Measurements from ENCODE around the gene RELN. TPM values are rescaled to one million over a fixed set of nuclear protein-coding genes. Genes with fewer than 3 reads are reported as not detected.
"Not testable (repeated sequence)": the region's sequence is repeated elsewhere in the genome, so short reads cannot be mapped to it uniquely, and the experiment has no call there.

RELN gene
- under 1 TPM in 3 of 5 donors, not detected in 2; 0.20 to 0.50 (median 0.41) TPM for total RNA-seq
- under 0.01 TPM for total RNA-seq (2013)
- 0 to 0.18 (median 0) reads per million in 29 experiments for total RNA-seq

DNA sequence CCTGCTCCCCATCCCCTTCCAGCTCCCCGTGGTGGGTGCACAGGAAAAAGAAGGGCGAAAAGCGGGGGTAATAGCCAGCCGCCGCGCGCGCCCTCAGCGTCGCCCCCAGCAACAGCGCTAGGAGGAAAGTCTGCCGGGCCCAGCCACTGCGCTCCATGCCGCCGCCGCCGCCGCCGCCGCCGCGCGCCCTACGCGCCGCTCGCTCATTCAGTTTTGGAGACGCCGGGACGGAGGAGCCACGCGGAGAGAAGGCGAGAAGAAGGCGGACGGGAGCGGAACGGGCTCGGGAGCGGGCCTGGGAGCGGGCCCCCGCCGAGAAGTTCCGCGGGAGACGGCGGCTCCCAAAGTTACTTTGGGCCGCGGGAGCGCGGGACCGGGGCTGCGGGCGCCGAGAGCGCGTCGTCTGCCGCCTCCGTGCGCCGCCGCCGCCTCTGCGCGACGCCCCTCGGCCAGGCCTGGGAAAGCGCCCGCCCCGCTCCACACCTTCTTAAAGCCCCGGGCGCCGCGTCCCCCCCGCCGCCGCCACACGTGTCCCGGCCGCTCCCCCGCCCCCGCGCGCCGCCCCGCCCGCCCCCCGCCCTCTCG, at the start of gene RELN:
Gene RELN, minus strand, starts transcription at position 459 of the 585 bp plus-strand sequence. Its CDS starts 302 bp downstream, at position 157.
- H3K4me3 ChIP-seq (ENCODE audit: control insufficient read depth in 1 of 2, extremely low read depth in 1 of 2, low read length in 1 of 2) = no peak within 1 kb of the TSS
- no peak for ATAC-seq (replicated peaks in 1 of 4)

DNA sequence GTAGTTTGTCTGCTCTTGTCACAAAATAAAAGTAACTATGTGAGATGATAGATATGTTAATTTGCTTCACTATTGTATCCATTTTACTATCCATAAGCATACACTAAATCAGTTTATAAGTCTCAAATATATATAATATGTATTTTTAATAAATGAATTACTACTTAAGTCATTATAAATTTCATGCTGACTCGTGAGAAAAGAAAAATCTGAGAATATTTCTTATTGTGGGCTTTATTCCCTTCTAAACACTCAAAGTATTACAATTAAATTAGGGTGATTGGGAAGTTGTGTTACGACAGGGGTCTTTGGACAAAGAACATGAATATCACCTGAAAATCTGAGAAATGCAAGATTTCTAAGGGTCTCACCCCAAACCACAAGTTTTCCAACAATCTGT, 48.7 kb upstream of the RELN start:
- H3K4me1 ChIP-seq (ENCODE audit: control insufficient read depth in 1 of 2, extremely low read depth in 1 of 2, insufficient read depth in 2 of 2, low read length in 2 of 2) = no peaks in the 10 kb centered on the region
- CTCF ChIA-PET = no interaction called here
- ATAC-seq (replicated peaks in 1 of 4) = no peak

More for the DNA sequence above, at the start of gene RELN:
- Mint-ChIP-seq H3K27me3 (peaks cover 47% of the 10 kb centered on the region in 2 donors), H3K36me3 (no peaks in the 10 kb centered on the region), H3K4me3 (peak within 1 kb of the TSS; percentile 50 to 70 (median 57)), H3K27ac (no peak within 1 kb of the TSS), H3K9me3 (no peaks in the 10 kb centered on the region), H3K4me1 (peaks cover 7 to 14% (median 13%) of the 10 kb centered on the region in 3 donors)
- ChIA-PET POLR2A (no interaction called here), CTCF (no interaction called here)
- no peak for DNase-seq
- H3K27ac ChIP-seq (ENCODE audit: low read length) = no peak within 1 kb of the TSS
- peaks cover 21 to 27% of the 10 kb centered on the region in 2 experiments for H3K27me3 ChIP-seq (replicated peaks in 1 of 2; ENCODE audit: control insufficient read depth in 2 of 2, extremely low read depth in 1 of 2, insufficient read depth in 2 of 2, low read length in 1 of 2)
- H3K36me3 ChIP-seq (ENCODE audit: control insufficient read depth in 2 of 2, extremely low read depth in 1 of 2, insufficient read depth in 1 of 2, low read length in 1 of 2) = no peaks in the 10 kb centered on the region
- no peaks in the 10 kb centered on the region for H3K9me3 ChIP-seq
- 3% methylated on average over 65 of the region's 89 CpGs for WGBS (ENCODE audit: insufficient coverage)
- peaks cover 0 to 5% of the 10 kb centered on the region in 2 experiments for H3K4me1 ChIP-seq (ENCODE audit: control insufficient read depth in 1 of 2, extremely low read depth in 1 of 2, insufficient read depth in 2 of 2, low read length in 2 of 2)

GRCh38 chr7:104036889-104037288, 47.4 kb upstream of the RELN start:
- H3K4me1 Mint-ChIP-seq; H3K27ac Mint-ChIP-seq; H3K27ac ChIP-seq (ENCODE audit: low read length); H3K27me3 ChIP-seq (replicated peaks in 1 of 2; ENCODE audit: control insufficient read depth in 2 of 2, extremely low read depth in 1 of 2, insufficient read depth in 2 of 2, low read length in 1 of 2); H3K4me3 Mint-ChIP-seq; DNase-seq; H3K4me1 ChIP-seq (ENCODE audit: control insufficient read depth in 1 of 2, extremely low read depth in 1 of 2, insufficient read depth in 2 of 2, low read length in 2 of 2); H3K9me3 ChIP-seq; ATAC-seq (replicated peaks in 1 of 4); CTCF ChIA-PET; POLR2A ChIA-PET; H3K4me3 ChIP-seq (ENCODE audit: control insufficient read depth in 1 of 2, extremely low read depth in 1 of 2, low read length in 1 of 2); H3K36me3 Mint-ChIP-seq; H3K36me3 ChIP-seq (ENCODE audit: control insufficient read depth in 2 of 2, extremely low read depth in 1 of 2, insufficient read depth in 1 of 2, low read length in 1 of 2): not testable (repeated sequence)
- peaks cover 6 to 11% (median 7%) of the 10 kb centered on the region in 3 donors for H3K9me3 Mint-ChIP-seq
- 60% methylated on average over 1 of the region's 3 CpGs for WGBS (ENCODE audit: insufficient coverage)
- peaks cover 17 to 28% of the 10 kb centered on the region in 2 donors for H3K27me3 Mint-ChIP-seq

More for the DNA sequence above, 48.7 kb upstream of the RELN start:
- no peak overlapping the region for H3K27ac ChIP-seq (ENCODE audit: low read length)
- Mint-ChIP-seq H3K36me3 (no peaks in the 10 kb centered on the region), H3K27ac (no peak overlapping the region), H3K9me3 (peaks cover 6 to 7% (median 6%) of the 10 kb centered on the region in 3 donors), H3K4me1 (no peaks in the 10 kb centered on the region), H3K27me3 (peaks cover 20 to 31% of the 10 kb centered on the region in 2 donors), H3K4me3 (no peak overlapping the region)
- no peaks in the 10 kb centered on the region for H3K9me3 ChIP-seq
- H3K27me3 ChIP-seq (replicated peaks in 1 of 2; ENCODE audit: control insufficient read depth in 2 of 2, extremely low read depth in 1 of 2, insufficient read depth in 2 of 2, low read length in 1 of 2) = no peaks in the 10 kb centered on the region
- POLR2A ChIA-PET = no interaction called here
- H3K36me3 ChIP-seq (ENCODE audit: control insufficient read depth in 2 of 2, extremely low read depth in 1 of 2, insufficient read depth in 1 of 2, low read length in 1 of 2) = no peaks in the 10 kb centered on the region
- H3K4me3 ChIP-seq (ENCODE audit: control insufficient read depth in 1 of 2, extremely low read depth in 1 of 2, low read length in 1 of 2) = no peak overlapping the region
- no peak for DNase-seq
- no CpG with 5 or more reads among the region's 2 CpGs for WGBS (ENCODE audit: insufficient coverage)

DNA sequence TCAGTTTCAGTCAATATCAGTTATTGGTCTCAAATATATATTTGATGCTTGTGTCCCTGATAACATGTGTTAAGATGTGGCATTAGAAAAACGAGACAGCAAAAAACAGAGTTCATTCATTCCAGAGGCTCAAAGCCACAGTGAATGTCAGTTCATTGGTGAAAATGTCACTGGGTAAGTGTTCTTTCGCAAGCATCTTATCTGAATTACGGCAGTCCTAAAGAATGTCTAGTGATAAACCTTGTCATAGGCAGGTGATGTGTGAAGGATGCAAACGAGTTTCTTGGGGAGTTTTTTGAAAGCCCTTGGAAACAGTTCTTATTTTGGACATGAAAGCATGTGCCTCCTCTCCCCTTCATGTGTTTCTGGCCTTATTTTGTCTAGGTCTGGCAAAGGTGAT, 45.9 kb upstream of the RELN start:
- Histone ChIP-seq H3K27me3 (replicated peaks in 1 of 2; ENCODE audit: control insufficient read depth in 2 of 2, extremely low read depth in 1 of 2, insufficient read depth in 2 of 2, low read length in 1 of 2) (no peaks in the 10 kb centered on the region), H3K4me3 (ENCODE audit: control insufficient read depth in 1 of 2, extremely low read depth in 1 of 2, low read length in 1 of 2) (no peak overlapping the region), H3K36me3 (ENCODE audit: control insufficient read depth in 2 of 2, extremely low read depth in 1 of 2, insufficient read depth in 1 of 2, low read length in 1 of 2) (no peaks in the 10 kb centered on the region), H3K4me1 (ENCODE audit: control insufficient read depth in 1 of 2, extremely low read depth in 1 of 2, insufficient read depth in 2 of 2, low read length in 2 of 2) (no peaks in the 10 kb centered on the region), H3K27ac (ENCODE audit: low read length) (no peak overlapping the region), H3K9me3 (no peaks in the 10 kb centered on the region)
- Mint-ChIP-seq H3K9me3 (peaks cover 6 to 16% (median 7%) of the 10 kb centered on the region in 3 donors), H3K27ac (no peak overlapping the region), H3K27me3 (peaks cover 16 to 27% of the 10 kb centered on the region in 2 donors), H3K36me3 (no peaks in the 10 kb centered on the region), H3K4me1 (no peaks in the 10 kb centered on the region), H3K4me3 (no peak overlapping the region)
- 79% methylated on average over 3 of the region's 4 CpGs for WGBS (ENCODE audit: insufficient coverage)
- ChIA-PET CTCF (no interaction called here), POLR2A (no interaction called here)
- no peak for DNase-seq
- ATAC-seq (replicated peaks in 1 of 4) = no peak

GRCh38 chr7:104034679-104035078, 45.2 kb upstream of the RELN start:
- Mint-ChIP-seq H3K4me1 (no peaks in the 10 kb centered on the region), H3K27me3 (peaks cover 16 to 27% of the 10 kb centered on the region in 2 donors), H3K36me3 (no peaks in the 10 kb centered on the region), H3K27ac (no peak overlapping the region), H3K4me3 (no peak overlapping the region), H3K9me3 (peaks cover 6 to 16% (median 7%) of the 10 kb centered on the region in 3 donors)
- Histone ChIP-seq H3K27ac (ENCODE audit: low read length) (no peak overlapping the region), H3K9me3 (no peaks in the 10 kb centered on the region), H3K36me3 (ENCODE audit: control insufficient read depth in 2 of 2, extremely low read depth in 1 of 2, insufficient read depth in 1 of 2, low read length in 1 of 2) (no peaks in the 10 kb centered on the region), H3K4me1 (ENCODE audit: control insufficient read depth in 1 of 2, extremely low read depth in 1 of 2, insufficient read depth in 2 of 2, low read length in 2 of 2) (no peaks in the 10 kb centered on the region), H3K4me3 (ENCODE audit: control insufficient read depth in 1 of 2, extremely low read depth in 1 of 2, low read length in 1 of 2) (no peak overlapping the region), H3K27me3 (replicated peaks in 1 of 2; ENCODE audit: control insufficient read depth in 2 of 2, extremely low read depth in 1 of 2, insufficient read depth in 2 of 2, low read length in 1 of 2) (no peaks in the 10 kb centered on the region)
- no peak for DNase-seq
- no peak for ATAC-seq (replicated peaks in 1 of 4)
- WGBS (ENCODE audit: insufficient coverage) = 100% methylated on average over 1 of the region's 1 CpG
- ChIA-PET POLR2A (no interaction called here), CTCF (no interaction called here)

- Histone ChIP-seq H3K4me3 (ENCODE audit: control insufficient read depth in 1 of 2, extremely low read depth in 1 of 2, low read length in 1 of 2) (no peak overlapping the region), H3K36me3 (ENCODE audit: control insufficient read depth in 2 of 2, extremely low read depth in 1 of 2, insufficient read depth in 1 of 2, low read length in 1 of 2) (no peaks in the 10 kb centered on the region), H3K27me3 (replicated peaks in 1 of 2; ENCODE audit: control insufficient read depth in 2 of 2, extremely low read depth in 1 of 2, insufficient read depth in 2 of 2, low read length in 1 of 2) (no peaks in the 10 kb centered on the region), H3K27ac (ENCODE audit: low read length) (no peak overlapping the region), H3K9me3 (no peaks in the 10 kb centered on the region), H3K4me1 (ENCODE audit: control insufficient read depth in 1 of 2, extremely low read depth in 1 of 2, insufficient read depth in 2 of 2, low read length in 2 of 2) (no peaks in the 10 kb centered on the region)
- CTCF ChIA-PET = no interaction called here
- Mint-ChIP-seq H3K4me1 (no peaks in the 10 kb centered on the region), H3K27ac (no peak overlapping the region), H3K36me3 (no peaks in the 10 kb centered on the region), H3K9me3 (peaks cover 6 to 16% (median 7%) of the 10 kb centered on the region in 3 donors), H3K4me3 (no peak overlapping the region), H3K27me3 (peaks cover 16 to 27% of the 10 kb centered on the region in 2 donors)
- DNase-seq (no peak), ATAC-seq (replicated peaks in 1 of 4) (no peak)
- no CpG with 5 or more reads among the region's 1 CpG for WGBS (ENCODE audit: insufficient coverage)
- POLR2A ChIA-PET = no interaction called here
These were observed 44.4 kb upstream of the RELN start for GRCh38 chr7:104033837-104034236.
